ENCODE data around the gene WDR73. TPM values are rescaled to one million over a fixed set of nuclear protein-coding genes. Genes with fewer than 3 reads are reported as not detected.

WDR73 gene
- total RNA-seq, 1 donor from 2014 or later: 18.5 TPM

DNA sequence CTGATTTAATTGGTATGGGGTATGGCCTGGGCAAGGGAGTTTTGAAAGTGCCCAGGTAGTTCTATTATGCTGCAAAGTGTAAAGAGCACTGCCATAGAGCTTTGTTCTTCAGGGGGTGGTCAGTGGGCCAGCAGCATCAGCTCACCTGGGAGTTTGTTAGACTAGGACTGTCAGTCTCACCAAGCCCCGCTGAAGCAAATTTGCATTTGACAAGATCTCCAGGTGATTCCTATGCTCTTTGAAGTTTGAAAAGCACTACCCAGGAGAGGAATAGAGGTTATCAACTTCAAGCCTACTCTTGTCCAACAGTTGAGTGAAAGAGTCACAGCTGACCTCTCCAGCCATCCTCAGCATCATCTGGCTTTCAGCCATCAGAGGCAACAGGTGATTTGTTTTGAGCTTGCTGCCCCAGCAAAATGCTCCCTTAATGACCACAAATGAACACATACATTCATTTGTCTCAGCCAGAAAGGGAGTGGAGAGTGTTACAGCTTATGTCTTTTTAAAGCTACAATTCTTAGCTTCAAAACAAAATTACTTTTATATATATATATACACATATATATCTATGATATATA is 45.3 kb downstream of the WDR73 start:
- Histone ChIP-seq H3K27me3 (ENCODE audit: control insufficient read depth, insufficient read depth, low read length) (no peaks in the 10 kb centered on the region), H3K4me3 (ENCODE audit: low read depth, low read length) (no peak overlapping the region)
- TF ChIP-seq, protein P1, sequence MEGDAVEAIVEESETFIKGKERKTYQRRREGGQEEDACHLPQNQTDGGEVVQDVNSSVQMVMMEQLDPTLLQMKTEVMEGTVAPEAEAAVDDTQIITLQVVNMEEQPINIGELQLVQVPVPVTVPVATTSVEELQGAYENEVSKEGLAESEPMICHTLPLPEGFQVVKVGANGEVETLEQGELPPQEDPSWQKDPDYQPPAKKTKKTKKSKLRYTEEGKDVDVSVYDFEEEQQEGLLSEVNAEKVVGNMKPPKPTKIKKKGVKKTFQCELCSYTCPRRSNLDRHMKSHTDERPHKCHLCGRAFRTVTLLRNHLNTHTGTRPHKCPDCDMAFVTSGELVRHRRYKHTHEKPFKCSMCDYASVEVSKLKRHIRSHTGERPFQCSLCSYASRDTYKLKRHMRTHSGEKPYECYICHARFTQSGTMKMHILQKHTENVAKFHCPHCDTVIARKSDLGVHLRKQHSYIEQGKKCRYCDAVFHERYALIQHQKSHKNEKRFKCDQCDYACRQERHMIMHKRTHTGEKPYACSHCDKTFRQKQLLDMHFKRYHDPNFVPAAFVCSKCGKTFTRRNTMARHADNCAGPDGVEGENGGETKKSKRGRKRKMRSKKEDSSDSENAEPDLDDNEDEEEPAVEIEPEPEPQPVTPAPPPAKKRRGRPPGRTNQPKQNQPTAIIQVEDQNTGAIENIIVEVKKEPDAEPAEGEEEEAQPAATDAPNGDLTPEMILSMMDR (IDR thresholded peaks at IDR 0.05; ENCODE audit: insufficient read depth, low read length, poor library complexity, severe bottlenecking): no peak

DNA sequence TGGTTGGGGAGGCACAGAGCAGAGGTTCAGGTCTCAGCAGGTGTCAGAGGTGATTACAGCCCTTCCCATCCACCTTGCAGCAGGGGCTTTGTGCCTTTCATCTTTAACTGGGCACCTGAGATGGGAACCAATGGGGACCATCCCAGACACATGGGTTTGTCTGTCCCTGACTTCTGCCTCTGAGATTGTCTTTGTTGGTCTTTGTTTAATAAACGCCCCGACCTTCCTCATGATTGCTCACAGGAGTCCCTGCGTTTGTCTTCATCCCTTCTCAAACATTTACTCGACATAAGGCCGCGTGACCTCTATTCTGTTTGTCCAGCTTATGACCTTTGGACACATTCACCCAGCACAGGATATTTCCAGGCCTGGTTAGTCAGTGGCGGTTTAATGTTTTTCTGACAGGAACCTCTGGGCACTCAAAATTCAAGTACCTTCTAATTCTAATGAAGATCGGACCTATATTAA is 47.4 kb downstream of the WDR73 start:
- no peak for DNase-seq (ENCODE audit: low read depth)
- Histone ChIP-seq H3K4me3 (ENCODE audit: low read depth, low read length) (no peak overlapping the region), H3K36me3 (ENCODE audit: control insufficient read depth, insufficient read depth, low read length) (peaks cover 1% of the 10 kb centered on the region), H3K27me3 (ENCODE audit: control insufficient read depth, insufficient read depth, low read length) (no peaks in the 10 kb centered on the region)
- TF ChIP-seq, protein P1 (IDR thresholded peaks at IDR 0.05; ENCODE audit: insufficient read depth, low read length, poor library complexity, severe bottlenecking): no peak

More for the DNA sequence above, 45.3 kb downstream of the WDR73 start:
- no peak for DNase-seq (ENCODE audit: low read depth)
- H3K36me3 ChIP-seq (ENCODE audit: control insufficient read depth, insufficient read depth, low read length): peaks cover 1% of the 10 kb centered on the region

DNA sequence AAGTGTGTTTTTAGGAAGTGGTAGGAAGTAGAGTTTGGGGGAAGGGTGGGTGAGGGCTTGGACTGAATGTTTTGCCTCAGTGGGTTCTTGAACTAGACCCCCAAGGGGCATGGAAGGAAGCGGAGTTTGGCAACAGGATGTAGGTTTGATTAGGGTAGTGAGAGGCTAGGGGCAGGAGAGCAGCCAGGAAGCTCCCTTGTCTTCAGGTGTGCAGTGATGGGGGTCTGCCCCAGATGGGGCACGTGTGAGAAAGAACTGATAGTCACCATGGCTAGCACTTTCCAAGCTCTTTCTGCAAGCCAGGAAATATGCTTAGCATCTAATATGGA is 48.6 kb downstream of the WDR73 start:
- H3K27me3 ChIP-seq (ENCODE audit: control insufficient read depth, insufficient read depth, low read length): no peaks in the 10 kb centered on the region
- peaks cover 1% of the 10 kb centered on the region for H3K36me3 ChIP-seq (ENCODE audit: control insufficient read depth, insufficient read depth, low read length)
- H3K4me3 ChIP-seq (ENCODE audit: low read depth, low read length): no peak overlapping the region
- DNase-seq (ENCODE audit: low read depth): no peak
- TF ChIP-seq, protein P1 (IDR thresholded peaks at IDR 0.05; ENCODE audit: insufficient read depth, low read length, poor library complexity, severe bottlenecking): no peak

DNA sequence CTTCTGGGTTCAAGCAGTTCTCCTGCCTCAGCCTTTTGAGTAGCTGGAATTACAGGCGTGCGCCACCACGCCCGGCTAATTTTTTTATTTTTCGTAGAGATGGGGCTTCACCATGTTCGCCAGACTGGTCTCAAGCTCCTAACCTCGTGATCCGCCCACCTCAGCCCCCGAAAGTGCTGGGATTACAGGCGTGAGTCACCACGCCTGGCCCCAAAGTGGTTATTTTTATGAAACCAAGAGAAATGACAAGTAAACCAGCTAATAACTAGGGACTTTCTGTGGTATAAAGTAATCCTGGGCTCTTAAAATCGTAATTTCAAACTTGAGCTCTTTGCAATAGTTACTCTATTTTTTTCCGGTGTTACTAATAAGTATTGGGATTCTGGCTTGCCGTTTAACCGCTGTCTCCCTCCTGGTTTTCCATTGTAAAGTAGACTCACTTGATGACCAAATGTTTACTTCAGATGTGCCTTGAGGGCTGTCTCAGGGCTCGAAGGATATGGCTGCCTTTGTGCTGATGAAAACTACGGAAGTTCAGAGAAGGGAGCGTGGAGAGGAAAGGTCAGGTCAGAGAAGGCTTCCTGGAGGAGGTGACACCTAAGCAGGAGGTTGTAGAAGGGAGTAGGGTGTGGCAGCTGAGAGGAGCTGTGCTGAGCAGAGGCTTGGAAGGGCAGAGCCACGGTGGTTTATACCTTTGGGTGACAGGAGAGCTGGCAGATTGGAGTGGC is 49.1 kb downstream of the WDR73 start:
- H3K36me3 ChIP-seq (ENCODE audit: control insufficient read depth, insufficient read depth, low read length): peaks cover 1% of the 10 kb centered on the region
- DNase-seq (ENCODE audit: low read depth): no peak
- H3K4me3 ChIP-seq (ENCODE audit: low read depth, low read length): no peak overlapping the region
- no peaks in the 10 kb centered on the region for H3K27me3 ChIP-seq (ENCODE audit: control insufficient read depth, insufficient read depth, low read length)
- TF ChIP-seq, protein P1 (IDR thresholded peaks at IDR 0.05; ENCODE audit: insufficient read depth, low read length, poor library complexity, severe bottlenecking): no peak

DNA sequence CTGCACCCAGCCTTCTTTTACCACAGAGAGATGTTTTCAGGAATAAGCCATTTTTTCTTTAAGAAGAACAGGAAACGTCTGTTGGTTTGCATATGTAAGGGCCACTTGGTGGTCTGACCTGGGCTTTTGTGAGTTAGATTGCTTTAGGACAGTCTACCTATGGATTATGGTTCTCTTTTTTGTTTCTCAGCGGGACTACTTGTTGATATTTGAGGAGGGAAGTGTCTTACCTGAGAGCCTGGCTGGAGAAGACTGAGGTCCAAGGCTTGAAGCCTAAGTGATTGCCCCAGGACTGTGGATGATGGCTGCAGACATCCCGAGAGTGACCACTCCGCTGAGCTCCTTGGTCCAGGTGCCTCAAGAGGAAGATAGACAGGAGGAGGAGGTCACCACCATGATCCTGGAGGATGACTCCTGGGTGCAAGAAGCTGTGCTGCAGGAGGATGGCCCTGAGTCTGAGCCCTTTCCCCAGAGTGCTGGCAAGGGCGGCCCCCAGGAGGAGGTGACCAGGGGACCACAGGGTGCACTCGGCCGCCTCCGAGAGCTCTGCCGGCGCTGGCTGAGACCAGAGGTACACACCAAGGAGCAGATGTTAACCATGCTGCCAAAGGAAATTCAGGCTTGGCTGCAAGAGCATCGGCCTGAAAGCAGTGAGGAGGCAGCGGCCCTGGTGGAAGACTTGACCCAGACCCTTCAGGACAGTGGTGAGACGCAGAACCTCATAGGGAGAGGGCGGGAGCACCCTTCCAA is 50.3 kb downstream of the WDR73 start:
- peaks cover under 1% of the 10 kb centered on the region for H3K36me3 ChIP-seq (ENCODE audit: control insufficient read depth, insufficient read depth, low read length)
- TF ChIP-seq, protein P1 (IDR thresholded peaks at IDR 0.05; ENCODE audit: insufficient read depth, low read length, poor library complexity, severe bottlenecking): no peak

More for the DNA sequence above, 50.3 kb downstream of the WDR73 start:
- DNase-seq (ENCODE audit: low read depth): no peak
- no peaks in the 10 kb centered on the region for H3K27me3 ChIP-seq (ENCODE audit: control insufficient read depth, insufficient read depth, low read length)
- no peak overlapping the region for H3K4me3 ChIP-seq (ENCODE audit: low read depth, low read length)
